Activated effector memory CD4-positive, alpha-beta T cell treated with anti-CD3 and anti-CD28 coated beads, Interleukin-2, amount 50 U/mL, for 16 hours (primary cell): Measurements from ENCODE around the gene DNMT3A.
A peak's percentile ranks its signal among the peaks of the same experiment; 100 is the strongest.

ENCODE experiments used
- DNase-seq: peaks from one replicate; pipeline ENCODE4 v3.0.0-alpha.2; 2020

Gene DNMT3A

DNA sequence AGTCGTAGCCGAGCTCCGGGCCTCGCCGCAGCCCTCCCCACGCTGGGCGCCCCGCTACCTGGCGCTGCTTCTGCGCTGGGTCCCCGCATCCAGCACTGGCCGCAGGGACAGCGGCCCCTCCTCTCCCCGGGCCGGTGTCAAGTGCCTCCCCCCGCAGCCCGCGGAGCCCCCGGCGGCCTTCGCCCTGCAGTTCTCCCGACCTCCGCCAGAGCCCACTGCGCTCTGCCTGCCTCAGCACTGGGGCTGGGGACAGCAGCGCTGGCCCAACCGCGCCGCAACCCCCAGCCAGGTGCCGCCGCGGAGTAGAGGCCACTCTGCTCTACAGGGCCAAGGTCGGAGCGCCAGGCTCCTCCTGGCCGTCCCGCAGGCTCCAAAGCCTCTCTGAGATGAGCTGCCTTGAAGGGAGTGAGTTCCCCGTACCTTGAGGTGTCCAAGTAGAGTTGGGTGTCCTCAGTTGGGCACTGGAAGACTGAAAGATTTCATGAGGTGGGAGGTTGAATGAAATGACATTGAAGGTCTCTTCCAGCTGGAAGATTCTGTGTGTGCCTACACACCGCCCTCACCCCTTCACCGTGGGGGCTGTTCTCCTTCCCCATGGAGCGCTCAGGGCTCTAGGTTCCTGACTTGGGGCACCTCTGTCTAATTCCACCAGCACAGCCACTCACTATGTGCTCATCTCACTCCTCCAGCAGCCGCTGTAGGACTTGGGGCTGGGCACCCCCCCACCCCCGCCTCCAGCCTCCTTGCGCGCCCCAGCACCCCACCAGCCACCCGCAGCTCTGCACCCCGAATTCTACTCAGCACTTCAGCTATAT is 854 bp upstream of the DNMT3A start:
- DNase-seq: peak; percentile 93

DNA sequence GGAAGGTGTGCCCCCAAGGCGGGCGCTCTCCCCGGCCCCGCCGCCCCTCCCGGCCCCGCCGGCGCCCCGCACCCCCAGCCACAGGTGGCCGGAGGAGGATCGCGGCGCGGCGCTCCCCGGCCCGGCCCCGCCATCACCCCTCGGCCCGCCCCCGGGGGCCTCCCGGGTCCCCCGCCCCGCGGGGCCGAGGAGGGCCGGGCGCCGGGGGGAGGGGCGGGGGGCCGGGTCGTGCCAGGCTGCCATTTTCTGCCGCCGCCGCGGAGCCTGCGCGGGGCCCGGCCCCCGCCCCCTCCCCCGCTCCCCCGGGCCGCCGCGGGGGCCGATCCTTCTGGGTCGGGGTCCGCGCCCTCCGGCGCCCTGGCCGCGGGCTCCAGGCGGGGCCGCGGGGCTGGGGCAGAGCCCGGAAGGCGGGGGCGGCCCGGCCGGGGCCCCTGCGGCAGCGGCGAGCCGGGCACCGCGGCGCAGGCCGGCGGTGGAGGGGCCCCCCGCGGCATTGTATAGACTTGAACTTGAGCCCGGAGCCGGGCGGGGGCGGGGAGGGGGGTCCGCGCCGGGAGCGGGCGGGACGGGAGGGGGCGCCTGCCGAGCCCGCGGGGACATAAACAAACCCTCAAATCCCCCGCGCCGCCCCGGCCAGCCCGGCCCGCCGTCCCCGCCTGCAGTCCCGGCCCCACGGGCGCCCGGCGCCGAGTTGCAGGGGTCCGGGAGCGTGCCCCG is 556 bp downstream of the DNMT3A start:
- peak; percentile 75 for DNase-seq

DNA sequence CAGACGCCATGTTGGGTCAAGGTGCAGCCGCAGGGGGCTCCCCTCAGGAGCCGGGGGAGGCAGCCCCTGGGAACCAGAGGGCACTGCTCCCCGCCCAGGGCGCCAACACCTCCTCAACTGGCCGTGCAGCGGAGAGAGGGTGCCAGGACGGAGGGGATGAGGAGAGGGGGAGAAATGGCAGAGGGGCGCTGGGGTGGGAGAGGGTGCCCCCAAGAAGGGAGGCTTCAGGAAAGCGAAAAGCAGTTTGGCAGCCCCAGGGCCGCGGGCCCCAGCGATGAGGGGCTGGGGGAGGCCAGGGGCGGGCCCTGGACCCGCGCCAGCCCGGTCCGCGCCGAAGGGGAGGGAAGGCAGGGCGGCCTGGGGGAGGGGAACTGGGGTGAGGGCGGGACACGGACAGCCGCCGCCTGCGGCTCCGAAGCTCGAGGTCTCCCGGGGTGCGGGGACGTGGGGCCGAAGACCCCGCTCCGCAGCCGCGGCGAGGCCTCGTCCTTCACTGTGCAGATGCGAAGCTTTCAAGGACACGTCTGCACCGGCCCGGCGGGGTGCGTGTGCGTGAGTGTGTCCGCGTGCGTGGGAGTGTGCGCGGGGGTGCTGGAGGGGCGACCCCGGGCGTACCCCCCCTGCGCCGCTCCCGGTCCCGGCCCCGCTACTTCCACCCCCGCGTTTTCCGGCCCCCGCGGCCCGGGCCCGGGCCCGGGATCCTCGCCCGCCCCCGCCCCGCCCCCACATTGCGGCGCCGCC is 1.4 kb downstream of the DNMT3A start:
- peak; percentile 71 for DNase-seq

DNA sequence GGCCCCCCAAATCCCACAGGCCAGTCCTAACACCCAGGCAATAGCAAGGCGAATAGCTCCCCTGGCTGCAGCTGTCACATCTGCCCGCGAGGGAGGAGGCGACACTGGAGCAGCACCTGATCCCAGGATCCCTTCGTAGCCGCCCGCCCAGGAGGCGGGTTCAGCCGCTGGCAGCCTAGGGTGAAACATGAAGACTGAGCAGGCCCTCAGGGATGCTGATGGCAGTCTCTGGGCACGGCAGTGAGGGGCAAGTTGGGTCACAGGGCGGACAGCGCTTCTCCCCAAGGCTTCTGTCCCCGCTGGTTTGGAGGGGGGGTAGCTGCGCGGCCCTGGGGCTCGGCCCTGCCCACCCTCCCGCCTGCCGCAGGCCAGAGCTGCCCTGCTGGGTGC is 1.9 kb downstream of the DNMT3A start:
- no peak for DNase-seq

DNA sequence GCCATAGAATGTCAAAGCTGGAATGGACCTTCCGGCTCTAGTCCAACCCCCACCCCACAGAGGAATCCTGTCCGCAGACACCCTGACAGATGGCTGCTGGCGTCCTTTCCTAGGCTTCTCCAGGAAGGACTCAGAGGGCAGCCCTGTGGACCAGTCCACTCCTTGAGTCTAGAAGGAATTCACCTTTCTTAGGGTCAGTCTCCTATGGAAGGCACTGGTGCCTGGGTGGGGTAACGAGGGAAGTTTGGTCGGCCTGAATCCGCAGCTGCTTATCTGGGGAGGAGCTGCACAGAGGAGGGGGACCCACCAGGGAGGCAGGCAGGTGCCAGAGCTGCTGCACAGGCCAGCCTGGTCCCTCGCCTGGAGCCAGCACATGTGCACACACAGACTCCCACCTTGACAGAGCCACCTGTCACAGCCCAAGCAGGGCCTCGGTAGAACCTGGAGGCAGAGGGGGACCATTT is 2.5 kb downstream of the DNMT3A start:
- DNase-seq: no peak

DNA sequence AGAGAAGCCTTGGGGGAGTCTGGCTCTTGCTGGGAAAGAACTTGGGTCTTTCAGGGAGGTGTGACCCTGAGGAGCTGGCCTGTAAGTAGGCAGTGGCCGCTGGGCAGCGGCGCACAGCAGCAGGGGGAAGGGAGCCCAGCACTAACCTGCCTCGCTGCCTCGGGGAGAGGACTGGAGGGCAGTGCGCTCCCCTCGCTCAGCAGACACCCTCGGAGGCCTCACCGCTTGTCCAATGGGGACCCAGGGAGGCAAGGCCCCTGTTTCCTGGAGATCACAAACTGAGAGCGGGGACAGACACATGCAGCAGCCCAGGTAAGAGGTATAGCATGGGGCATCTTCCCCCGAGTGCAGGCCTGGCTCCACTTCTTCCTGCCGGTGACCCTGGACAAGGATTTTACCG is 3.3 kb downstream of the DNMT3A start:
- no peak for DNase-seq

DNA sequence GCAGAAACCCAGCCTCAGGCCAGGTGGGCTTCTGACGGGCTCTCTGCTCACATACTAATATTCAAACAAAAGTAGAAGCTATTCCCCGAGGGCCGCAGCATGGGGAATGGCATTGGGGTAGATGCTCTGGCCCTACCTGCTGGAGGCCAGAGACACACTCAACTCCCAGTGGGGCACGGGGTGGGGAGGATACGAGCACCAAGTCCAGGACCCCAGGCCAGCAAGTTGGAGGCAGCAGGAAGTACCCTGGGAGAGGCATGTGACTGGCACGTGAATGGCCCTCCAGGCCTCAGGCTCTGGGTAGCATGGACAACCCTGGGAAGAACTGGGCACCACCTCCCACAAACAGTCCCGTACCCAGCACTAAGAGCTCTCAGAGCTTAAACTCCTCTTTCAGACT is 3.8 kb downstream of the DNMT3A start:
- no peak for DNase-seq

DNA sequence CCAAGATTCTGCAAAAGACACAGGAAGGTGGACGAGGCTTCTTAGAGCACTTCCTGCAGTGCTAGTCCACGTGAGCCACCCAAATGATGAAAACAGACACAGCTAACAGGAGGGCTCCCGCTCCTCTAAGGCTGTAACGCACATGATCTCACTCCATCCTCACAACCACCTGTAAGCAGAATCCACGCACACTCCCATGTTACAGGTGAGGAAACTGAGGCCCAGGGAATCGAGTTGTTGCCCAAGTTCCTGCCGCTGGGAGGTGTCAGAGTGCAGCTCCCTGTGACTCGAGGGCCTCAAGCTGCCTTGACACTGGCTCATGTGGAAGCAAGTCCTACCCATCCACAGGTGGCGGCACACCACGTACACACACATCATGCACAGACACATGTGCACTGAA is 4.4 kb downstream of the DNMT3A start:
- DNase-seq: no peak

DNA sequence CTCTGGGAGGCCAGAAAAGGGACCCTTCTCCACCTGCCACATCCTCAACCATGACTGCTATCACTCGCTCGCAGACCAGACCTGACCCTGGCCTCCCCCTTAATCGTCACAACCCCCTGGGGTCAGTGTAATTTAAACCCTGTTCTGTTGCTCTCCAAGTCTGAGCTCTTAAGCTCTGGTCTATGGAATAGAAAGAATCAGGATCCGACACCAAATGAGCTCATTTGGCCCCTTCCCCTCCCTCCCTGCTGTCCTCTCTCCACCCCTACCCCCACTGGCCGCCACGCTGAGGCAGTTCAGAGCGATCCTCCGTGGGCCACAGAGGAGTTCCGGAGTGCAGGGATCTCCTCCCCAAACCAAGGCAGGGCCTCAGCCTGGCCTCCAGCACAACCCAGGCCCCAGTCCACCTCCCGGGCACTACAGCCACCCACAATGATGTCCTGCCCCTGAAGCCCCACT is 5.3 kb downstream of the DNMT3A start:
- DNase-seq: no peak

DNA sequence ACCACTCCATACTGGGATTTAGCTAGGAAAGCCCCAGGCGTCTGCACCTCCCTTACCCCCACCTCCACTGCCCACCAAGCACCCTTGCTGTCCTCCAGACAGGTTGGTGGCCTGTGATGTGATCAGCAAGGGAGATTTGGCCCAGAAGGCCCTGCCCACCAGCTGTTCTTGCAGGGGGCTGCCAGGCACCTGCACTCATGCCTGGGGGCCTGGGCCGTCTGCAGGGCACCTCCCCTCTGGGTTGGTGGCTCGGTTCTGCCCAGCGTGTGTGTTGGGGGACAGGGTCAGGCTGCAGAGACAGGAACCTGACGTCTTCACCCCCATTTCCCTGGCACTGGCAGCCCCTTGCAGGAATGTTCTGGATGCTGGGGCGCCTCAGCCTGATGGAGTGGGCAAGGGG is 5.8 kb downstream of the DNMT3A start:
- no peak for DNase-seq

DNA sequence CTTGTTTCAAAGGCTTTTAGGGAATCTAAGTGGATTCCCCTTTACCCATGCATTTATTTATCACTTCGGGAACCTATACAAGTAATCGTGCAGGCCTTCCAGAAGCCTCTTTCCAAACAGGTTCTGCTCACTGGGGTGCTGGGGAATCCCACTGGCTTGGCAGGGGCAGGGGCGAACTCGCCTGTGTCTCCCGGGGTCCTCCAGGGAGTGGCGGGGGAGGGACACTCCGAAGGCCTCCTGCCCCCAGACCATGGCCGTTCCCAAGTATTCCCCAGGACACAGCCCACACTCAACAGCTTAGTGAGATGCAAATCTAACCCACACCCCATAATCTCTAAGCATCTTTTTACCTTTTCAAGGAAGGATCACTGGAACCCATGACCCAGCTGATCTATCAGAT is 6.5 kb downstream of the DNMT3A start:
- DNase-seq: no peak

DNA sequence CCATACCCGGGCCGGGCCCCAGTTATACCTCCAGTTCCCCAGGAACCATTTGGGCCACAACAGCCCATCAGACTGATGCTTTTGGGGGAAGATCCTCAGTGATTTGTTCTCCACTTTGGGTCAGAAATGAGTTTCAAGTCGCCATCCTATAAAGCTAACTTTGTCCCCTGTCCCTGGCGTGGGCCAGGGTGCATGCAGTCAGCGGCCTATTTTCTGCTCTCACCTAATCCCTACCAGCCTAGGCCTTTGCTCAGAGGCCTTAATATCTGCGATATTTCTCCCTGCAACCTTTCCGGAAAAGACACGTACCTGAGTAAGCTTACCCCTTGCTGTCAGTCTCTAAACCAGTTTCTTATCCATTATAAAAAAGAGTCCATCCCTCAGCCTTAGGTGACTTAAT is 7.2 kb downstream of the DNMT3A start:
- DNase-seq: no peak

DNA sequence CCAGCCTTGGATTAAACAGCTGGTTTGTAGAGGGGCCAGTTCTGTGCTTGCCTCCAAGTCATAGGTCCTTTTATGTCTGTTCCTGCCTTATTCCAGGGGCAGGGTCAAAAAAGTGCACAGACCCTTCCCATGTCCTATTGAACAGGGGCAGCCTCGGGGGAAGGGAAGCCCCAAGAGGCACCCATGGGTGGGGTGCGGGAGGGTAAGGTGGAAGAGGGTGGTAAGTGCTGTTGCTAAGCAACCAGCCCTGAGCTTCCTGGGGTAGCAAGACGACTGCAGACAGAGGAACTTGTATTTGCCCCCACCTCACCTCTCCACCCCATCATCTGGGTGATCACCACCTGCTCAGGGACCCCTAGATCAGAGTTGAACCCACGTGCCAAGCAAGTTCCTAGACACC is 7.7 kb downstream of the DNMT3A start:
- DNase-seq: no peak

DNA sequence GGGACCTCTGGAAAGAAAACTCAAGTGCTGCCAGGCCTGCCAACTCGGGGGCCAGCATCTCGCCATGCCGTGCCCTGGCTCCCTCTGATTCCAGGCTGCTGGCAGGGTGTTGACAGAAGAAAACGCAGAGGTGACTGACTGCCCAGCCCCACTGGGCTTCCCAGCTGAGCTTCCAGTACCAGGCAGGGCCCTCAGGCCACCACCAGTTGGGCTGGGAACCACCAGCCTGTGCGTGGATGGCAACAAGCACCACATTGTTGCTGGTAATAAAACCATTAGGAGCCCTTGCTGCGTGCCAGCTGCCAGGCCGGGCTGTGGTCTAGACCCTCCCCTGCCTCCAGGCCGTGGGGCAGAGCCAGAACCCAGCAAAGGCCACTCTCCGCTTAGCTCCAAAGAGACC is 9.2 kb downstream of the DNMT3A start:
- DNase-seq: no peak

DNA sequence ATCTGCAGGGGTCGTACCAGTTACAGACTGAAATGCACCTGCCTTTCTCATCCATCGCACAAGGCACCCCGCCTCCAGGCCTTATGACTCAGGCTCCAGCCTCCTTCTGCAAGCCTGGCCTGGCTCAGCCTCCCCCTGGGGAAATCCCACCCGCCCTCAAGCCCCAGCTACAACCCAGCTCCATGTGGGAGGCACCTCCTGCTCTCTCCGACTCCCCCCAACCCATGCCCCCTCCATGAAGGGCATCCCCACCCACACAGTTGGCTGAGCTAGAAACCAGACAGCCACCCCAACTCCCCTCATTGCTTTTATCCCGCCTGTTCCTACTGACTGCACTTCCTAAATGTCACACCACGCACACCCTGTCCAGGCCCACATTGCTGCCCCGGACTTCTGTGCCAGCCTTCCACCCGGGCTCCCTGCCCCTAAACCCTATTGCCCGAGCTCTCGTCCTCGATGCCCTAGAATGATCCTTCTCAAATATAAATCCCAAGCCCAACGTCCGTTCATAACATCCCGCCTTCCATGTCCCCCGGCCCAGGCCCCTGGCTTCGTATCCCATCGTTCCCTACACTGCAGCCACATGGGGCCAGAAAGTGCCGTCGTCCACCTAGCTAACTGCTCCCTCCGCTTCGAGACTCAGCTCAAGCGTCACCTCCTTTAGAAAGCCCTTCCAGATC is 9.9 kb downstream of the DNMT3A start:
- DNase-seq: peak; percentile 84

DNA sequence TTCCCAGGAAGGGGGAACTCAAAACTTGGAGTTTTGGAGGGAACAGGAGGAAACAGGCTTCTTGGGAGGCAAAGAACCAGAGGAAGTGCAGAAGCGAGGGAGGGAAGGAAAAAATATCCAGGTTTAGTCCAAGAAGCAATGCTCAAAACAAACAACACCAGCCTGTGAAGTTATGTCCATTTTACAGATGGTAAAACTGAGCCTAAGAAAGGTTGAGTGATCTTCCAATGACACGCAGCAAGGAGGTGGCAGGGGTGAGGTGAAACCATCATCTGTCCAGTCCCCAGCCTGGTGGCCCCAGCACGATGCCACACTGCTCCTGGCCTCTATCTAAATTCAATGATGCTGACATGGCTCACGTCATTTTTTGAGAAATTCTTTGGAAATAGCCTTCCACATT is 10.8 kb downstream of the DNMT3A start:
- DNase-seq: no peak

DNA sequence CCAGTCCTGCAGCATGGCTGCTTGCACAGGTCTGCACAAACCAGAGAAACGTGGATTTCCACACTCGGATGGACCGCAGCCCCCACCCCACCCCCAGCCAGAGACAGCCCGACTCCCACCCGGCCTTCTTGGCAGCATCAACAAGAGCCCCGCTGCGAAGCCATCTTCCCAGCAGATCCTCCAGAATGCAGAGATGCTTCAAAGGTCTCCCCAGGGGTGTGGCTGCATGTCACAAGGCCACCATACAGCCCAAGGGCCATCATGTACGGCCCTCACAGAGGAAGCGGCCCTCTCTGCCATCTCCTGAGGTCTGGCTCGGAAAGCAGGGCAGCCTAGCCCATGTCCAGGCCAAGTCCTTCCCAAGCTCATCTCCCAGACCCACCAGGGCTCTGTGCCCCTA is 11.5 kb downstream of the DNMT3A start:
- no peak for DNase-seq

DNA sequence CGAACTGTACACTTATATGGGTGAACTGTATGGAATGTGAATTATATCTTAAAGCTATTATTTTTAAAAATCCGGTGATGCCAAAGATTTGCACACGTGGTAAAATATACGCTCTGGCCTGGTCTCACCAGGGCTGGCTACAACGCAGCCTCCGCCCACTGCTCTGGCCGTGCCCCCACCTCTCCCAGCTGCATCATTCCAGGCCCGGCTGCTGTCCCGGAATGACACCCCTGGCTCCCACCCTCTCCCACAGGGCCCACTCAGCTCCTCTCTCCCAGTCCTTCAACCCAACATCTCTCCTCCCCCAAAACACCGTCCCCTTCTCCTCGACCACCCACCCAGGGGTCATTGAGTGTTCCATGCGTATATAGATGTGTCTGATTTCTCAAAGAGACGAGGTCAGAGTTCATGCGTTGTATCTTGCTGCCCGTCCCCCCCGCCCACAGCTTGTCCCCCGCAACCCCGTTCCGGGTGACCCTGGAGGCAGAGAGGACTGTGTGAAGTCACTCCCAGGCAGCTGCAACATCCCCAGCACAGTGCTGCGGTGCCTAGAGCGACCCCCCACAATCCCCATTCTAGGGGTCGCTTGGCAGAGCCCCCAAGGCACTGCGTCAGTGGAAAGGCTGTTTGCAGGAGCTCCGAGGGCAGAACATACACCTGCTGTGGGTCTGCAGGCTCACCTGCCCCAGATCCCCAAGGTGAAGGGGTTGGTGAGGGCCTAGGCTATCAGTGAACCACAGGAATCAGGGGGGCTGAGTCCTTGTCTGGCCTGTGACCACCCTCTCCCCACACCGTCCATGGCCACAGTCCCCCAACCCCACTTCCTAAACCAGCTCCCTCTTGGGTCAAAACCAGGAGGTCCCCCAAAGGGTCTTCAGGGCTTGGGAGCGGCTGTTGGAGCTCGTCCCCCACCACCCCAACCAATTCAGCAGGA is 13.3 kb downstream of the DNMT3A start:
- DNase-seq: no peak

DNA sequence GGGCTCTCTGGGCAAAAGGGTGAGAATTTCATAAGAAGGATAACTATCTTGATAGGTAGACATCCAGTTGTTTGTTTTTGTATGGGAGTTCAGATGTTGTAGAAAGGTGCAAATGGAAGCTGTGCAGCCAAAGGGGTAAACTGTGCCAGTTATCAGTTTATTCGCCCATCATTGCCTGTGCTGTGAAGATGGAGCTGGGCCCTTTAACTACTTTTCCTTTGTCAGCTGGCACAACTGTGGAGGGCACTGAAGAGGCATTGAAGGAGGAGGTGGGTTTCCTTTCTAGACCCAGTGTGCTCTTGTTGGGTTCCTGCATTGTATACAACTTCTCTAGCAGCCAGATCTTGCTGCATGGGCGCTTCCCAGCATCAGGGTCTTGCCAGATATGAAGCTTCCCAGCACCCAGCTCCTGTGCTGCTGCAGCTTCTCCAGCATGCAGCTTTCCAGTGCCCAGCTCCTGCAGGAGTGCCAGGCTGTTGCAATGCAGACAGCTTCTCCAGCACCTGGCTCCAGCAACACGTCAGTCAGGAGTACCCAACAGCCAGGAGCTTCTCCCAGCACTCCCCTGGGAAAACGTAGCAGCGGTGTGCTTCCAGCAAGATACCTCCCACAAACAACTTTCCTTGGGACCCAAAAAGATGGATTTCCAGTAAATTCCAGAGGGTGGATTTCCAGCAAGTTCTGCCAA is 15.3 kb downstream of the DNMT3A start:
- no peak for DNase-seq

DNA sequence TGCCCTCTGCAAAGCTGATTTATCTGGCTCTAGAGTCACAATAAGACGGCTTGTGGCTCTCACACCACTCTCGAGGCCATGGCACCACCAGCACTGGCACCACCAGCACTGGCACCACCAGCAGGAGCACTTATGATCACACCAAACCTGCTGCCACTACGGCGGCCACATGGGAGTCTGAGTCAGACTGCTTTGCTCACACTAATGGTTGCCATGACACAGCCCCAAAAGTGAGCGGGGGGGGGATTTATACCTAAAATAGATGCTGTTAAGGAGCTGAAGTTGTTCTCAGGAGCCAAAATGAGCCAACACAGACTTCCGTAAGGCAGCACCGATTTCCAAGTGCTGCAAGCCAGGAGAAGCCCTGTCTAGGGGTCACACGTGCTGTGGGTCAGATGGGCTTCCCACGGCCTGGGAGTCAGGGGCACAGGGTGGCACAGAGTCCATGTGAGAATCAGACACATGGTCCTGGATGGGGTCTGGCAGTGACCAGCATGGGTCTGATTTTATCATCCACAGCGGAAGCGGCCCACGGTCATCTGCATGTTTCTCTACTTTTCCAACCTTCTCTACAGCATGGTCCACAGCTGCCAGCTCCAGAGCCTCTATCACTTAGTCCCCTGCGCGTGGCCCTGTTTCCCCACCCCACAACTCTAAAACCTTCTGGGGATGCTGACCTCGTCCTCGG is 16.7 kb downstream of the DNMT3A start:
- no peak for DNase-seq

DNA sequence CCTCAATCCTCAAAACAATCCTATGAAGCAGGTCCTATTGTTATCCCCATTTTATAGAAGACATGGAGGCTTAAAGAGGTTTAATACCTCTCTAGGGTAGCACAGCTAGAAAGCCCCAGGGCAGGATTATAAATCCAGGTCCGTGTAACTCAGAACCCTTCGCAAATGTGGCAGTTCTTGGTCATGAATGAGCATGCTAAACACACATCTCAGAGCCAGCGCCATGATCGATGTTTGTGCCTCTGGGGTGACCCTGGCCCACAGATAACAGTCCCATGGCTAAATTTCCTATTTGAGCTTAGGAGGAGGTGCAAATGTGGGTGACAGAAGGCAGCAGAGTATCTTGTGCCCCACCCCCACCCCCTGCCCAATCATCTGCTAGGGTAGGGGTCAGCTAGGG is 17.5 kb downstream of the DNMT3A start:
- no peak for DNase-seq
